Thyroid gland (tissue), 4 donors: ENCODE measurements around the gene TMEM132D.

Source experiments
- CTCF ChIP-seq, 6 experiments: fragments of 200-600 bp in 3 of 6; fragments of 450-650 bp in 3 of 6; sonication (generic) in 3 of 6; IDR thresholded peaks; one replicate each; pipeline ENCODE4 v1.5.1; 2016 to 2019; ENCODE audit warnings: antibody characterized with exemption in 6 of 6, mild to moderate bottlenecking in 2 of 6, inconsistent platforms in 1 of 6, moderate library complexity in 1 of 6
- POLR2A ChIP-seq, 2 donors: fragments of 450-650 bp; IDR thresholded peaks; one replicate each; pipeline ENCODE4 v1.6.1; 2017; ENCODE audit warnings: antibody characterized with exemption in 2 of 2, mild to moderate bottlenecking in 2 of 2, moderate library complexity in 1 of 2

GRCh38 chr12:129847063-129847462 lies 56.8 kb downstream of the TMEM132D start:
- TF ChIP-seq CTCF (IDR thresholded peaks at IDR 0.05) = no peak
- no peak for TF ChIP-seq POLR2A (IDR thresholded peaks at IDR 0.05)
